ENCODE data around the gene SLC26A11.
"Not testable (repeated sequence)": the region's sequence is repeated elsewhere in the genome, so short reads cannot be mapped to it uniquely, and the experiment has no call there.

SLC26A11 gene

GRCh38 chr17:80198144-80198661, 22.0 kb upstream of the SLC26A11 start:
- no peak for DNase-seq

- not testable (repeated sequence) for DNase-seq
These were observed 20.9 kb upstream of the SLC26A11 start for GRCh38 chr17:80199295-80199694.

GRCh38 chr17:80201446-80201845, 18.8 kb upstream of the SLC26A11 start:
- no peak for DNase-seq

GRCh38 chr17:80202197-80202596, 18.0 kb upstream of the SLC26A11 start:
- no peak for DNase-seq

- DNase-seq: no peak
These were observed 16.7 kb upstream of the SLC26A11 start for GRCh38 chr17:80203471-80203963.

- no peak for DNase-seq
These were observed 15.4 kb upstream of the SLC26A11 start for GRCh38 chr17:80204626-80205468.

GRCh38 chr17:80205811-80206210, 14.4 kb upstream of the SLC26A11 start:
- no peak for DNase-seq

- no peak for DNase-seq
These were observed 12.2 kb upstream of the SLC26A11 start for GRCh38 chr17:80208050-80208449.

- no peak for DNase-seq
These were observed 10.5 kb upstream of the SLC26A11 start for GRCh38 chr17:80209765-80210164.

GRCh38 chr17:80210348-80211108, 9.7 kb upstream of the SLC26A11 start:
- DNase-seq: no peak

- no peak for DNase-seq
These were observed 8.1 kb upstream of the SLC26A11 start for GRCh38 chr17:80212109-80212508.

GRCh38 chr17:80212511-80212910, 7.7 kb upstream of the SLC26A11 start:
- no peak for DNase-seq

GRCh38 chr17:80212962-80213642, 7.1 kb upstream of the SLC26A11 start:
- no peak for DNase-seq

- no peak for DNase-seq
These were observed 6.6 kb upstream of the SLC26A11 start for GRCh38 chr17:80213643-80213975.

GRCh38 chr17:80214012-80214877, 6.0 kb upstream of the SLC26A11 start:
- DNase-seq: no peak

GRCh38 chr17:80214878-80215210, 5.4 kb upstream of the SLC26A11 start:
- DNase-seq: no peak

GRCh38 chr17:80216473-80217456, 3.5 kb upstream of the SLC26A11 start:
- DNase-seq: no peak

GRCh38 chr17:80217703-80218362, 2.4 kb upstream of the SLC26A11 start:
- no peak for DNase-seq

- no peak for DNase-seq
These were observed 1.8 kb upstream of the SLC26A11 start for GRCh38 chr17:80218391-80218790.

GRCh38 chr17:80219013-80219762, 1.0 kb upstream of the SLC26A11 start:
- DNase-seq: peak; percentile 96 to 97

Measured in activated T-cell treated with anti-CD3 and anti-CD28 coated beads, Interleukin-2, amount 50 U/mL, for 48 hours (primary cell).